Sigmoid colon (tissue), 4 donors: ENCODE results near the gene MAGEA4.

ENCODE experiments used
- POLR2A ChIP-seq, 2 donors: fragments of 450-650 bp; IDR thresholded peaks; one replicate each; pipeline ENCODE4 v1.6.1; 2016; ENCODE audit warnings: antibody characterized with exemption in 2 of 2, mild to moderate bottlenecking in 2 of 2, moderate library complexity in 2 of 2
- POLR2AphosphoS5 ChIP-seq, 4 donors: sonication (generic); formaldehyde crosslinking; IDR thresholded peaks; one replicate each; pipeline ENCODE4 v1.6.1; 2017; ENCODE audit warnings: antibody characterized with exemption in 4 of 4
- TF ChIP-seq, protein P1 (sequence below), 4 experiments: fragments of 450-650 bp in 3 of 4; fragments of 200-600 bp in 1 of 4; IDR thresholded peaks; one replicate each; pipeline ENCODE4 v1.5.1; 2016 to 2019; ENCODE audit warnings: antibody characterized with exemption in 4 of 4, mild to moderate bottlenecking in 3 of 4, moderate library complexity in 2 of 4

DNA sequence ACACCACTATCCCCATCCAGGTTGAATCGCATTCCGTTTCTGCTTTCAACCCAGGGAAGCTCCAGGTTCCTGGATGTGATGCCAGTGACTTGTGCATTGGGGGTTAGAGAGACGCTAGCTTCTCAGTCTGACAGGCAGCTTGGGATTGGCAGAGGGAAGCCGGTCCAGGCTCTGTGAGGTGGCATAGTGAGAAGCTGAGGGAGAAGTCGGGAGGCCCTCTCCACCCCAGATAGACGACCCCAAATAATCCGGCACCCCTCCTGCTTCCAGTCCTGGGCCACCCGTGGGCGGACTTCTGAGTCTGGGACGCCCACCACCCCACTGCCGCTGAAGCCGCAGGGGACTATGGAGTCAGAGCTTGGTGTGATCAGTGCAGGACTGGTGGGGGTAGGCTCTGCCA is 7.4 kb downstream of the MAGEA4 start:
- TF ChIP-seq POLR2AphosphoS5 (IDR thresholded peaks at IDR 0.05): no peak
- TF ChIP-seq POLR2A (IDR thresholded peaks at IDR 0.05): no peak
- TF ChIP-seq, protein P1, sequence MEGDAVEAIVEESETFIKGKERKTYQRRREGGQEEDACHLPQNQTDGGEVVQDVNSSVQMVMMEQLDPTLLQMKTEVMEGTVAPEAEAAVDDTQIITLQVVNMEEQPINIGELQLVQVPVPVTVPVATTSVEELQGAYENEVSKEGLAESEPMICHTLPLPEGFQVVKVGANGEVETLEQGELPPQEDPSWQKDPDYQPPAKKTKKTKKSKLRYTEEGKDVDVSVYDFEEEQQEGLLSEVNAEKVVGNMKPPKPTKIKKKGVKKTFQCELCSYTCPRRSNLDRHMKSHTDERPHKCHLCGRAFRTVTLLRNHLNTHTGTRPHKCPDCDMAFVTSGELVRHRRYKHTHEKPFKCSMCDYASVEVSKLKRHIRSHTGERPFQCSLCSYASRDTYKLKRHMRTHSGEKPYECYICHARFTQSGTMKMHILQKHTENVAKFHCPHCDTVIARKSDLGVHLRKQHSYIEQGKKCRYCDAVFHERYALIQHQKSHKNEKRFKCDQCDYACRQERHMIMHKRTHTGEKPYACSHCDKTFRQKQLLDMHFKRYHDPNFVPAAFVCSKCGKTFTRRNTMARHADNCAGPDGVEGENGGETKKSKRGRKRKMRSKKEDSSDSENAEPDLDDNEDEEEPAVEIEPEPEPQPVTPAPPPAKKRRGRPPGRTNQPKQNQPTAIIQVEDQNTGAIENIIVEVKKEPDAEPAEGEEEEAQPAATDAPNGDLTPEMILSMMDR (IDR thresholded peaks at IDR 0.05): no peak
